Esophagus squamous epithelium (tissue), 4 donors: ENCODE measurements around the gene BTBD8.

ENCODE experiments used
- POLR2A ChIP-seq, 4 donors: fragments of 450-650 bp; IDR thresholded peaks; one replicate each; pipeline ENCODE4 v1.6.1; 2017; ENCODE audit warnings: antibody characterized with exemption in 4 of 4, mild to moderate bottlenecking in 4 of 4, moderate library complexity in 3 of 4
- TF ChIP-seq, protein P1 (sequence below), 6 experiments: fragments of 450-650 bp in 4 of 6; fragments of 200-600 bp in 2 of 6; sonication (generic) in 2 of 6; IDR thresholded peaks; one replicate each; pipeline ENCODE4 v1.5.1; 2016 to 2019; ENCODE audit warnings: antibody characterized with exemption in 6 of 6, mild to moderate bottlenecking in 4 of 6, moderate library complexity in 4 of 6

GRCh38 chr1:92040971-92041370 is 39.2 kb upstream of the BTBD8 start:
- TF ChIP-seq POLR2A (IDR thresholded peaks at IDR 0.05) = no peak
- TF ChIP-seq, protein P1, sequence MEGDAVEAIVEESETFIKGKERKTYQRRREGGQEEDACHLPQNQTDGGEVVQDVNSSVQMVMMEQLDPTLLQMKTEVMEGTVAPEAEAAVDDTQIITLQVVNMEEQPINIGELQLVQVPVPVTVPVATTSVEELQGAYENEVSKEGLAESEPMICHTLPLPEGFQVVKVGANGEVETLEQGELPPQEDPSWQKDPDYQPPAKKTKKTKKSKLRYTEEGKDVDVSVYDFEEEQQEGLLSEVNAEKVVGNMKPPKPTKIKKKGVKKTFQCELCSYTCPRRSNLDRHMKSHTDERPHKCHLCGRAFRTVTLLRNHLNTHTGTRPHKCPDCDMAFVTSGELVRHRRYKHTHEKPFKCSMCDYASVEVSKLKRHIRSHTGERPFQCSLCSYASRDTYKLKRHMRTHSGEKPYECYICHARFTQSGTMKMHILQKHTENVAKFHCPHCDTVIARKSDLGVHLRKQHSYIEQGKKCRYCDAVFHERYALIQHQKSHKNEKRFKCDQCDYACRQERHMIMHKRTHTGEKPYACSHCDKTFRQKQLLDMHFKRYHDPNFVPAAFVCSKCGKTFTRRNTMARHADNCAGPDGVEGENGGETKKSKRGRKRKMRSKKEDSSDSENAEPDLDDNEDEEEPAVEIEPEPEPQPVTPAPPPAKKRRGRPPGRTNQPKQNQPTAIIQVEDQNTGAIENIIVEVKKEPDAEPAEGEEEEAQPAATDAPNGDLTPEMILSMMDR (IDR thresholded peaks at IDR 0.05) = no peak
